ENCODE measurements around the gene KDM1A. TPM values are rescaled to one million over a fixed set of nuclear protein-coding genes. Genes with fewer than 3 reads are reported as not detected.

Gene KDM1A
- total RNA-seq, 2 experiments from 2014 or later, result 38.3 to 42.4 TPM

DNA sequence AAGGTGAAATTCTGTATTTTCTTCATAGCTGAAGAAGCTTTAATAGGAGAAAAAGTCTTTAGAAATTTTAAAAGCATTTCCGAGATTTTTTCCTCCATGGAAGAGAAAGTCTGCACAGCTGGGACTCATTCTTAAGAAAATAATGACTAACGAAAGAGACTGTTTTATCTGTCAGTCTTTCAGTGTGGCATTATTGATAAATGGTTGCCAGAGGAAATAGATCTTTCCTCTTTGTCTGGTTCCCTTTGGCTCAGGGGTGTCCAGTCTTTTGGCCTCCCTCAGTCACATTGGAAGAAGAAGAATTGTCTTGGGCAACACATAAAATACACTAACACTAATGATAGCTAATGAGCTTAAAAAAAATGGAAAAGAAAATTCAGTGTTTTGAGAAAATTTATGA lies 49.9 kb downstream of the KDM1A start:
- peaks cover 65% of the 10 kb centered on the region for H3K36me3 ChIP-seq (ENCODE audit: insufficient read depth, low read length)
- ATAC-seq (ENCODE audit: poor library complexity) (no peak), DNase-seq (no peak)
- intact Hi-C loops (cut with DNase I, micrococcal nuclease), result no loop called here
- H3K36me3 Mint-ChIP-seq (ENCODE audit: low read depth), result peaks cover 96% of the 10 kb centered on the region
- H3K27me3 Mint-ChIP-seq, result no peaks in the 10 kb centered on the region
- CTCF ChIA-PET, result interaction anchor here (2.0 kb wide), 1 partner anchor 22 kb away, joined by 6 read pairs; no protein-coding TSS in a partner anchor
- H3K27ac ChIP-seq (ENCODE audit: low read depth in 1 of 2, low read length in 2 of 2), result no peak overlapping the region
- no peak overlapping the region for H3K4me3 Mint-ChIP-seq
- no peak overlapping the region for H3K4me3 ChIP-seq (ENCODE audit: low read length)
- POLR2A ChIA-PET, result no interaction called here
- H3K27ac Mint-ChIP-seq, result no peak overlapping the region
- H3K27me3 ChIP-seq (ENCODE audit: control insufficient read depth in 1 of 2, insufficient read depth in 2 of 2, low read length in 2 of 2), result no peaks in the 10 kb centered on the region
- no peaks in the 10 kb centered on the region for H3K4me1 Mint-ChIP-seq (ENCODE audit: low read depth)
- no peaks in the 10 kb centered on the region for H3K4me1 ChIP-seq (ENCODE audit: insufficient read depth, low read length)
- H3K9me3 ChIP-seq (ENCODE audit: control insufficient read depth in 1 of 2, insufficient read depth in 1 of 2, low read length in 2 of 2), result no peaks in the 10 kb centered on the region
- H3K9me3 Mint-ChIP-seq, result no peaks in the 10 kb centered on the region
- no peak for TF ChIP-seq CTCF (IDR thresholded peaks at IDR 0.05)

DNA sequence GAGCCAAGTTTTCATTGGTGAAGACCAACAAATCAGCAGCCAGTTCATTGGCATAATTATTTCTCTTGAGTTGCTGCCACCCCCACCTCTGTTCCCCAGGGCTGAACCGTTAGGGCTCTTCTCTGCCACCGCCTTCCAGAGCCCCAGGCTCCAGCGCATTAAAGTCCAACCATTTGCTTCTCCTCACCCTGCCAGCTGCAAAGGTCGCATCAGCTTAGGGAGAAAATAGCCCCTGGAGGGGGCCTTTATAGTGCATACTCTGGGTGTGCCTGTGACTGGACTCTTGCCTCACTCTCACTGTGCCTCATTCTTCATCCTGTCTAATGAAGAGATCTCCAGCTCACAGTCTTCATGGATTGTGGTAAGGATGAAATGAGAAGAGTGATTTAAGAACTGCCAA lies 50.4 kb downstream of the KDM1A start:
- Mint-ChIP-seq H3K9me3 (no peaks in the 10 kb centered on the region), H3K27ac (no peak overlapping the region), H3K4me3 (no peak overlapping the region), H3K4me1 (ENCODE audit: low read depth) (no peaks in the 10 kb centered on the region), H3K36me3 (ENCODE audit: low read depth) (peaks cover 95% of the 10 kb centered on the region), H3K27me3 (no peaks in the 10 kb centered on the region)
- Histone ChIP-seq H3K27ac (ENCODE audit: low read depth in 1 of 2, low read length in 2 of 2) (no peak overlapping the region), H3K4me1 (ENCODE audit: insufficient read depth, low read length) (no peaks in the 10 kb centered on the region), H3K27me3 (ENCODE audit: control insufficient read depth in 1 of 2, insufficient read depth in 2 of 2, low read length in 2 of 2) (no peaks in the 10 kb centered on the region), H3K9me3 (ENCODE audit: control insufficient read depth in 1 of 2, insufficient read depth in 1 of 2, low read length in 2 of 2) (no peaks in the 10 kb centered on the region), H3K36me3 (ENCODE audit: insufficient read depth, low read length) (peaks cover 66% of the 10 kb centered on the region), H3K4me3 (ENCODE audit: low read length) (no peak overlapping the region)
- CTCF ChIA-PET, result interaction anchor here (2.0 kb wide), 1 partner anchor 23 kb away, joined by 6 read pairs; no protein-coding TSS in a partner anchor
- no peak for DNase-seq
- intact Hi-C loops (cut with DNase I, micrococcal nuclease), result no loop called here
- POLR2A ChIA-PET, result no interaction called here
- no peak for ATAC-seq (ENCODE audit: poor library complexity)
- no peak for TF ChIP-seq CTCF (IDR thresholded peaks at IDR 0.05)

- Histone ChIP-seq H3K4me3 (ENCODE audit: low read length) (no peak overlapping the region), H3K9me3 (ENCODE audit: control insufficient read depth in 1 of 2, insufficient read depth in 1 of 2, low read length in 2 of 2) (no peaks in the 10 kb centered on the region), H3K4me1 (ENCODE audit: insufficient read depth, low read length) (no peaks in the 10 kb centered on the region), H3K36me3 (ENCODE audit: insufficient read depth, low read length) (peaks cover 59% of the 10 kb centered on the region), H3K27me3 (ENCODE audit: control insufficient read depth in 1 of 2, insufficient read depth in 2 of 2, low read length in 2 of 2) (no peaks in the 10 kb centered on the region), H3K27ac (ENCODE audit: low read depth in 1 of 2, low read length in 2 of 2) (no peak overlapping the region)
- TF ChIP-seq CTCF (IDR thresholded peaks at IDR 0.05), result no peak
- Mint-ChIP-seq H3K36me3 (ENCODE audit: low read depth) (peaks cover 91% of the 10 kb centered on the region), H3K9me3 (no peaks in the 10 kb centered on the region), H3K27me3 (no peaks in the 10 kb centered on the region), H3K4me1 (ENCODE audit: low read depth) (no peaks in the 10 kb centered on the region), H3K27ac (no peak overlapping the region), H3K4me3 (no peak overlapping the region)
- DNase-seq (no peak), ATAC-seq (ENCODE audit: poor library complexity) (no peak)
- CTCF ChIA-PET, result no interaction called here
- POLR2A ChIA-PET, result no interaction called here
- intact Hi-C loops (cut with DNase I, micrococcal nuclease), result no loop called here
Measured at GRCh38 chr1:23074012-23074411, 54.7 kb downstream of the KDM1A start.
